BLaER1 treated with 17β-estradiol and CSF1 and Interleukin-3, amounts not matched to agents 10 nM and 100 nM (cell line): Measurements from ENCODE around the gene NELFCD.

ENCODE experiments used
- H3K27ac ChIP-seq, 11 experiments: shearing (Covaris generic); formaldehyde crosslinking; 2 replicates each; pipeline ENCODE4 v1.8.1; 2022
- H3K27me3 ChIP-seq, 11 experiments: shearing (Covaris generic); formaldehyde crosslinking; 2 replicates each; pipeline ENCODE4 v1.8.1; 2022
- H3K36me3 ChIP-seq, 11 experiments: shearing (Covaris generic); formaldehyde crosslinking; 2 replicates each; pipeline ENCODE4 v1.8.1; 2022
- H3K4me1 ChIP-seq, 10 experiments: shearing (Covaris generic); formaldehyde crosslinking; 2 replicates each; pipeline ENCODE4 v1.8.1; 2022
- H3K4me2 ChIP-seq, 11 experiments: shearing (Covaris generic); formaldehyde crosslinking; 2 replicates each; pipeline ENCODE4 v1.8.1; 2022
- H3K4me3 ChIP-seq, 10 experiments: shearing (Covaris generic); formaldehyde crosslinking; 2 replicates each; pipeline ENCODE4 v1.8.1; 2022
- H3K9ac ChIP-seq, 11 experiments: shearing (Covaris generic); formaldehyde crosslinking; 2 replicates each; pipeline ENCODE4 v1.8.1; 2022
- H3K9me3 ChIP-seq, 11 experiments: shearing (Covaris generic); formaldehyde crosslinking; replicated peaks in 1 of 11; 2 replicates each; pipeline ENCODE4 v1.8.1; 2022
- H4K20me1 ChIP-seq, 11 experiments: shearing (Covaris generic); formaldehyde crosslinking; 2 replicates each; pipeline ENCODE4 v1.8.1; 2022
- Cebpa-rat ChIP-seq, 11 experiments: shearing (Covaris generic); IDR thresholded peaks; 2 replicates each; pipeline ENCODE4 v1.8.1; 2022

Gene NELFCD

DNA sequence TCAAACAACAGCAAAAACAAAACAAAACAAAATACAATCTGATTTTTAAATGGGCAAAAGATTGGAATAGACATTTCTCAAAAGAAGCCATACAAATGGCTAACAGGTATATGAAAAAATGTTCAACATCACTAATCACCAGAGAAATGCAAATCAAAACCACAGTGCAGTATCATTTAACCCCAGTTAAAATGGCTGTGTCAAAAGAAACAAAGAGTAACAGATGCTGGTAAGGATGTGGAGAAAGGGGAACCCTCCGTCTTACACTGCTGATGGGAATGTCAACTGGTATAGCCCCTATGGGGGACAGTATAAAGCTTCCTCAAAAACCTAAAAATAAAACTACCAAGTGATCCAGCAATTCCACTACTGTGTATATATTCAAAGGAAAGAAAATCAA lies 10.9 kb upstream of the NELFCD start:
- Histone ChIP-seq H3K4me3 (no peak overlapping the region), H3K27me3 (no peaks in the 10 kb centered on the region), H3K4me1 (peaks cover 0 to 10% (median 1%) of the 10 kb centered on the region in 10 experiments; a peak in 7 of 20 replicates), H3K36me3 (no peaks in the 10 kb centered on the region), H3K4me2 (no peak overlapping the region), H4K20me1 (no peaks in the 10 kb centered on the region), H3K9ac (no peak overlapping the region), H3K27ac (no peak overlapping the region), H3K9me3 (peaks cover 11 to 26% (median 16%) of the 10 kb centered on the region in 11 experiments; a peak in 20 of 22 replicates)
- TF ChIP-seq Cebpa-rat (IDR thresholded peaks at IDR 0.05): no peak

DNA sequence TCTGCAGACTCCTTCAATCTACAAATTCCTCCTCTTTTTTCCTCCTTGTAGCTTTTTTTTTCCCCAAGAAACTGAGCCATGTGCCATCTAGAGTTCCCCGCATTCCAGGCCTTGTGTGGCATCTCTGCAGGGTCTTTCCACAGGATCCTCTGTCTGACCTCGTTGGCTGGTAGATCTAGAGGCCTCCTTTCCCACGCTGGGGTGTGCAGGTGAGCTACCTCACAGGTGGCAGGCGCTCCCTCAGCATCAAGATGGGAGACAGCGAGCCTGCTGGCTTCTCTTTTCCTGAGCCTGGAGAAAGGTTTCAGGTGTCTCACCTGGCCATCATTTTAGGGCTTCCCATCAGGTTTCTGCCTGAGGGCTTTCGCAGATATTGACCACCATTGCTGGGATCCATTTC lies 9.6 kb upstream of the NELFCD start:
- peaks cover 24 to 39% (median 28%) of the 10 kb centered on the region in 11 experiments for H3K9me3 ChIP-seq
- no peaks in the 10 kb centered on the region for H3K27me3 ChIP-seq
- H3K4me1 ChIP-seq: peaks cover 0 to 10% (median 1%) of the 10 kb centered on the region in 10 experiments; a peak in 7 of 20 replicates
- no peaks in the 10 kb centered on the region for H4K20me1 ChIP-seq
- no peak overlapping the region for H3K4me3 ChIP-seq
- no peak overlapping the region for H3K9ac ChIP-seq
- no peak for TF ChIP-seq Cebpa-rat (IDR thresholded peaks at IDR 0.05)
- H3K36me3 ChIP-seq: no peaks in the 10 kb centered on the region
- H3K27ac ChIP-seq: no peak overlapping the region
- H3K4me2 ChIP-seq: no peak overlapping the region

DNA sequence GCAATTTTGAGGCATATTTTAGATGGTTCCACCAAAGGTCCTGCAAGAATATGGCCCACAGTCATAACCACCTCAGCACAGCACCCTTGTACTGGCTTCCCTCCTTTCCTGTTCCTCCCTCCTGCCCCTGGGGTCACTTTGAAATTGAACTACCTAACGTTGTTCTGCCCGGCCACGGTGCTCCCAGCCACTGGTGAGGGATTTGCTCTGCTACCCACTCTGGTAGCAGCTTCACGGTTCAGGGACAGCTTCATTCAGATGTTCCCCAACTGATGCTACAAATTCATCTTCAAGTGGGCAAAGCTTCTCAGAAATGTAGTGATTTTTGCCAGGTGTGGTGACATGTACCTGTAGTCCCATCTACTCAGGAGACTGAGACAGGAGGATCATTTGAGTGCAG lies 7.9 kb upstream of the NELFCD start:
- Histone ChIP-seq H3K27ac (no peak overlapping the region), H3K36me3 (no peaks in the 10 kb centered on the region), H3K27me3 (no peaks in the 10 kb centered on the region), H3K4me3 (no peak overlapping the region), H4K20me1 (no peaks in the 10 kb centered on the region), H3K9ac (no peak overlapping the region), H3K4me1 (peaks cover 0 to 10% (median 1%) of the 10 kb centered on the region in 10 experiments; a peak in 7 of 20 replicates), H3K4me2 (no peak overlapping the region), H3K9me3 (peaks cover 27 to 42% (median 35%) of the 10 kb centered on the region in 11 experiments)
- no peak for TF ChIP-seq Cebpa-rat (IDR thresholded peaks at IDR 0.05)

GRCh38 chr20:58973866-58974265 lies 7.2 kb upstream of the NELFCD start:
- no peak for TF ChIP-seq Cebpa-rat (IDR thresholded peaks at IDR 0.05)
- Histone ChIP-seq H3K36me3 (no peaks in the 10 kb centered on the region), H3K27ac (no peak overlapping the region), H3K9ac (no peak overlapping the region), H3K27me3 (no peaks in the 10 kb centered on the region), H4K20me1 (no peaks in the 10 kb centered on the region), H3K4me3 (no peak overlapping the region), H3K4me1 (peaks cover 0 to 10% (median 1%) of the 10 kb centered on the region in 10 experiments; a peak in 7 of 20 replicates), H3K9me3 (peaks cover 27 to 36% (median 33%) of the 10 kb centered on the region in 11 experiments), H3K4me2 (peak overlapping the region in 2 of 11 experiments; percentile 29 to 56; a peak in 2 of 22 replicates)

- H3K4me2 ChIP-seq: no peak overlapping the region
- H3K4me3 ChIP-seq: no peak overlapping the region
- no peaks in the 10 kb centered on the region for H4K20me1 ChIP-seq
- TF ChIP-seq Cebpa-rat (IDR thresholded peaks at IDR 0.05): no peak
- H3K36me3 ChIP-seq: no peaks in the 10 kb centered on the region
- H3K27me3 ChIP-seq: no peaks in the 10 kb centered on the region
- peaks cover 21 to 26% (median 25%) of the 10 kb centered on the region in 11 experiments for H3K9me3 ChIP-seq
- H3K4me1 ChIP-seq: peaks cover under 1 to 15% (median 4%) of the 10 kb centered on the region in 10 experiments; a peak in 11 of 20 replicates
- no peak overlapping the region for H3K9ac ChIP-seq
- H3K27ac ChIP-seq: no peak overlapping the region
These were observed 5.7 kb upstream of the NELFCD start for GRCh38 chr20:58975353-58975752.

DNA sequence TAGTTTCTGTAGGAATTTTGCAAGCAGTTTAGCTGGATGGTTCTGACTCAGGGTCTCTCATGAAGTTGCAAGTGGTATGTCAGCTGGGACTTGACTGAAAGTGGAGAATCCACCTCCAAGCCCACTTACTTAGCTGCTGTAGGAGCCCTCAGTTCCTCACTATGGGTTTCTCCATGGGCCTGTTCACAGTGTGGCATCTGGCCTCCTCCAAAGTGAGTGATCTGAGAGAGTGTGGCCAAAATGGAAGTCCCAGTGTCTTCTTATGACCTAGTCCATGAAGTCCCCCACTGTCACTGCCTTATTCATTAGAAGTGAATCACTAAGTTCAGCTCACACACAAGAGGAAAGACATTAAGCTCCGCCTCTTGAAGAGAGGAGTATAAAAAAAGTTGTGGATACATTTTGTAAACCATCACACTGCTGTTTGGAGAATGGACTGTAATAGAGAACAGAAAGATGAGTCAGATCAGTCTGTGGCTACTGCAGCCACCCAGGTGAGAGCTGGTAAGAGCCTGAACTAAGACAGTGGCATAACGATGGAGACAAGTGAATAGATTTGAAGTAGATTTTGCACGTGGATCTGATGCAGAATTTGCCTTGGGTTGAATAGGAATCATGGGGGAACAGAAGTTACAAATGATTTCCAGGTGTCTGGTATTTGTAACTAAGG lies 4.9 kb upstream of the NELFCD start:
- H4K20me1 ChIP-seq: no peaks in the 10 kb centered on the region

DNA sequence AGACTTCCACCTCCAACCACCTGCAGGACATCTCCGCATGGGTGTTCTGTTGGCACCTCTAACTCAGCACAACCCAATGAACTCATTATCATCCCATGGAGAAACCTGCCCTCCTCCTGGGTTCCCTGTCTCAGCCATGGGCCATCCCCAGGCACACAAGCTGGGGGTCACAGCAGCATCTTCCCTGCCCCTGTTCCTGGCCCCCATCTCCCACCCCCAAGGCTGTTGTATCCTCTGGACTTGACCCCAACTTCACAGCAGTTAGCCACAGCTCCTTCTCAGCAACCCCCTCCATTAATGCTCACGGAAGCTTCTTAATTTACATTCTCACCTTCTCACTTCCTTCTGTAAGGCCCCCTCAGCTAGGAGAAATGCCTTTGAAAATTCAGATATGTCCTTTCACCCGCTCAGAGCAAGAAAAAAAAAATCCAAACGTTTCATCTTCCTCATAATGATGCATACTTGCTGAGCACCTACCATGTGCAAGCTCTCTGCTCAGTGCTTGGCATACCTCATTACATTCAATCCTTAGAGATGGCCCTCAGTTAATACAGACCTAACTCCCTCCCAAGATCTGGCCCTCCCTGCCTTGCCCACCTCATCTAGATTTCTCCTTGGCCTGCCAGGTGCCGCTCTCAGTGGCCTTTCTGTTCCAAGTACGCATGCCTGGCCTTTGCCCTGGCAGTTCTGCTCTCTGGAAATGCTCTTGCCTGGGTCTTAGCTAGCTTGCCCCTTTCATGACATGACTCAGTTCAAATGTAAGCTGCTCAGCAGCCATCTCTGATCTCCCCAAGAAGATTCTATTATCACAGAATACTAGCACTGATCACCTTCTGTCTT lies 2.5 kb upstream of the NELFCD start:
- Histone ChIP-seq H3K4me3 (no peak overlapping the region), H4K20me1 (peaks cover 0 to 21% (median 11%) of the 10 kb centered on the region in 11 experiments; a peak in 15 of 22 replicates), H3K9me3 (peaks cover 21 to 26% (median 25%) of the 10 kb centered on the region in 11 experiments), H3K4me2 (no peak overlapping the region), H3K9ac (no peak overlapping the region), H3K27me3 (no peaks in the 10 kb centered on the region), H3K27ac (no peak overlapping the region), H3K36me3 (peaks cover 0 to 7% (median 0%) of the 10 kb centered on the region in 11 experiments; a peak in 3 of 22 replicates), H3K4me1 (peaks cover 22 to 37% (median 24%) of the 10 kb centered on the region in 10 experiments)
- TF ChIP-seq Cebpa-rat (IDR thresholded peaks at IDR 0.05): no peak

More for the DNA sequence above, 4.9 kb upstream of the NELFCD start:
- Histone ChIP-seq H3K27ac (no peak overlapping the region), H3K4me1 (peaks cover 5 to 19% (median 7%) of the 10 kb centered on the region in 10 experiments; a peak in 12 of 20 replicates), H3K27me3 (no peaks in the 10 kb centered on the region), H3K36me3 (no peaks in the 10 kb centered on the region), H3K9me3 (peaks cover 21 to 26% (median 25%) of the 10 kb centered on the region in 11 experiments), H3K4me2 (no peak overlapping the region), H3K9ac (no peak overlapping the region), H3K4me3 (no peak overlapping the region)
- TF ChIP-seq Cebpa-rat (IDR thresholded peaks at IDR 0.05): no peak

DNA sequence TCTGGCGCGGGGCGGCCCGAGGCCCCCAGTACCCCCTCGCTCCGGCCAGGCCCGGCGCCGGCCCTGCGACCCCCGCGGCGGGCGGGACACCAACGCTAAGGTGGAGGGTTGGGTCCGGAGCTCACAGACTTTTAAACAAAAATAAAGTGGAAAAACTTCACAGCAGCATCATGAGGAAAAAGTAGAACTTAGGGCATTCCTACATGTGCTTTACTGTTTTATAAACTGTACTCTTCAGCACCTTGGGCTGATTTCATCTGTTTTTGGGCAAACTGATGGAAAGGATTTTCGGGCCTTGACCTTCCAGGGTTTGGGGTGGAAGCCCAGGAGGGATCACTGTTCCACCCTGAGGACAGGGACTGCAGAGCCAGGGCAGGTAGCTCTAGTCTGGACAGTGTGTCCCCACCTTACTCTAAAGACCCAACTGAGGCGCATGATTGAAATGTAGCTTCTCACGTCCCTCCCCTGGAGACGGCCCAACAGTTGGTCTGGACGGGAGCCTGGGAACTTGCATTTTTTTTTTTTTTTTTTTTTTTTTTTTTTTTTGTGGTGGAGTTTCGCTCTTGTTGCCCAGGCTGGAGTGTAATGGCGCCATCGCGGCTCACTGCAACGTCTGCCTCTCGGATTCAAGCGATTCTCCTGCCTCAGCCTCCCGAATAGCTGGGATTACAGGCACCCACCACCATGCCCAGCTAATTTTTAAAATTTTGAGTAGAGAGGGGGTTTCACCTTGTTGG lies 740 bp downstream of the NELFCD start:
- peak overlapping the region; percentile 91 to 98 (median 97) for H3K9ac ChIP-seq

More for the DNA sequence above, 740 bp downstream of the NELFCD start:
- peak overlapping the region; percentile 77 to 96 (median 89) for H3K4me2 ChIP-seq
- peaks cover 9 to 39% (median 28%) of the 10 kb centered on the region in 11 experiments for H3K36me3 ChIP-seq
- peaks cover 30 to 47% (median 40%) of the 10 kb centered on the region in 10 experiments for H3K4me1 ChIP-seq
- H3K27me3 ChIP-seq: no peaks in the 10 kb centered on the region
- peak overlapping the region; percentile 80 to 94 (median 86) for H3K4me3 ChIP-seq
- H3K27ac ChIP-seq: peak overlapping the region; percentile 84 to 98 (median 95)
- H3K9me3 ChIP-seq: peaks cover 0 to 5% (median under 1%) of the 10 kb centered on the region in 11 experiments; a peak in 6 of 22 replicates
- peaks cover 30 to 54% (median 43%) of the 10 kb centered on the region in 11 experiments; a peak in 21 of 22 replicates for H4K20me1 ChIP-seq
- TF ChIP-seq Cebpa-rat (IDR thresholded peaks at IDR 0.05): no peak
